WTC11 (cell line): ENCODE data around the gene GALP. TPM values are rescaled to one million over a fixed set of nuclear protein-coding genes. Genes with fewer than 3 reads are reported as not detected.

ENCODE experiments used
- ATAC-seq: fragments of 200-7000 bp; cut with Tn5 transposase; 2 replicates; pipeline ENCODE4 v1.10.0; 2021; ENCODE audit warnings: mild to moderate bottlenecking, moderate library complexity
- CTCF ChIA-PET: fragments of 300-600 bp; sonication (Branson Sonifier 250); formaldehyde crosslinking; loops from one replicate; lab custom pipeline; 2021; ENCODE audit warnings: antibody characterized with exemption; lab: Charles Lee
- POLR2A ChIA-PET: fragments of 350-600 bp; sonication (Branson Sonifier 250); formaldehyde crosslinking; loops from one replicate; lab custom pipeline; 2021; ENCODE audit warnings: antibody characterized with exemption; lab: Charles Lee
- DNase-seq: peaks from one replicate; pipeline ENCODE4 v3.0.0; 2021; ENCODE audit warnings: low spot score
- H3K27ac Mint-ChIP-seq: 2 replicates; pipeline ENCODE4 v1.8.0; 2021; ENCODE audit warnings: mixed read lengths
- H3K27me3 Mint-ChIP-seq: 2 replicates; pipeline ENCODE4 v1.8.0; 2021; ENCODE audit warnings: low read depth, mild to moderate bottlenecking, moderate library complexity, mixed read lengths
- H3K36me3 Mint-ChIP-seq: 2 replicates; pipeline ENCODE4 v1.8.0; 2021; ENCODE audit warnings: mixed read lengths
- H3K4me1 Mint-ChIP-seq: 2 replicates; pipeline ENCODE4 v1.8.0; 2022; ENCODE audit warnings: mixed read lengths
- H3K4me3 Mint-ChIP-seq: 2 replicates; pipeline ENCODE4 v1.8.0; 2021; ENCODE audit warnings: mild to moderate bottlenecking, moderate library complexity, mixed read lengths
- H3K9me3 Mint-ChIP-seq: 2 replicates; pipeline ENCODE4 v1.8.0; 2021; ENCODE audit warnings: mixed read lengths
- CREB1 ChIP-seq: sonication (generic); formaldehyde crosslinking; IDR thresholded peaks from 2 replicates; pipeline ENCODE4 v1.8.0; 2023; ENCODE audit warnings: mild to moderate bottlenecking, missing genetic modification reagents
- E2F5 ChIP-seq: sonication (generic); formaldehyde crosslinking; IDR thresholded peaks from 2 replicates; pipeline ENCODE4 v1.8.1; 2022; ENCODE audit warnings: mild to moderate bottlenecking, moderate library complexity, missing genetic modification reagents
- ETV6 ChIP-seq: sonication (generic); formaldehyde crosslinking; IDR thresholded peaks from 2 replicates; pipeline ENCODE4 v1.8.1; 2022; ENCODE audit warnings: mild to moderate bottlenecking, missing genetic modification reagents
- FOXP4 ChIP-seq: sonication (generic); formaldehyde crosslinking; IDR thresholded peaks from 2 replicates; pipeline ENCODE4 v1.8.0; 2022; ENCODE audit warnings: mild to moderate bottlenecking, missing genetic modification reagents
- HMGXB4 ChIP-seq: sonication (generic); formaldehyde crosslinking; IDR thresholded peaks from 2 replicates; pipeline ENCODE4 v1.8.1; 2023; ENCODE audit warnings: mild to moderate bottlenecking, moderate library complexity, missing genetic modification reagents
- NFATC4 ChIP-seq: fragments of 250-450 bp; sonication (Bioruptor Pico); IDR thresholded peaks from 2 replicates; pipeline ENCODE4 v1.9.0; 2021; ENCODE audit warnings: mild to moderate bottlenecking
- OVOL2 ChIP-seq: fragments of 250-450 bp; sonication (Bioruptor Pico); IDR thresholded peaks from 2 replicates; pipeline ENCODE4 v1.9.0; 2021; ENCODE audit warnings: mild to moderate bottlenecking, borderline replicate concordance
- PRRX2 ChIP-seq: fragments of 250-450 bp; sonication (Bioruptor Pico); IDR thresholded peaks from 2 replicates; pipeline ENCODE4 v1.8.0; 2021; ENCODE audit warnings: mild to moderate bottlenecking
- RELA ChIP-seq: sonication (generic); formaldehyde crosslinking; IDR thresholded peaks from 2 replicates; pipeline ENCODE4 v1.8.1; 2022; ENCODE audit warnings: missing genetic modification reagents, mild to moderate bottlenecking, borderline replicate concordance
- SOX15 ChIP-seq: fragments of 250-450 bp; sonication (Bioruptor Pico); IDR thresholded peaks from 2 replicates; pipeline ENCODE4 v1.9.0; 2021; ENCODE audit warnings: mild to moderate bottlenecking
- SP1 ChIP-seq: sonication (generic); formaldehyde crosslinking; conservative IDR thresholded peaks from 2 replicates; pipeline ENCODE4 v1.8.1; 2022; ENCODE audit warnings: missing genetic modification reagents
- STAT6 ChIP-seq: sonication (generic); formaldehyde crosslinking; conservative IDR thresholded peaks from 2 replicates; pipeline ENCODE4 v1.8.1; 2023; ENCODE audit warnings: mild to moderate bottlenecking, low read depth, missing genetic modification reagents, moderate library complexity
- TEAD4 ChIP-seq: sonication (generic); formaldehyde crosslinking; IDR thresholded peaks from 2 replicates; pipeline ENCODE4 v1.8.0; 2022; ENCODE audit warnings: mild to moderate bottlenecking, missing genetic modification reagents
- ZNF263 ChIP-seq: sonication (generic); formaldehyde crosslinking; IDR thresholded peaks from 2 replicates; pipeline ENCODE4 v1.8.1; 2022; ENCODE audit warnings: low read depth, mild to moderate bottlenecking, moderate library complexity, missing genetic modification reagents
- total RNA-seq: library from RNA; stranded (reverse); gene quantifications from 3 replicates; pipeline ENCODE4 v1.2.3, GENCODE V29; 2021
- TF ChIP-seq, protein P1 (sequence below): sonication (generic); formaldehyde crosslinking; IDR thresholded peaks from 2 replicates; pipeline ENCODE4 v1.8.0; 2022; ENCODE audit warnings: mild to moderate bottlenecking, missing genetic modification reagents
- TF ChIP-seq, protein P2 (sequence below): fragments of 250-450 bp; sonication (Bioruptor Pico); IDR thresholded peaks from 2 replicates; pipeline ENCODE4 v1.8.0; 2021; ENCODE audit warnings: mild to moderate bottlenecking
- TF ChIP-seq, protein P3 (sequence below): sonication (generic); formaldehyde crosslinking; IDR thresholded peaks from 2 replicates; pipeline ENCODE4 v1.8.1; 2022; ENCODE audit warnings: low read depth, mild to moderate bottlenecking, moderate library complexity, missing genetic modification reagents, borderline replicate concordance
- TF ChIP-seq, protein P4 (sequence below): sonication (generic); formaldehyde crosslinking; IDR thresholded peaks from 2 replicates; pipeline ENCODE4 v1.8.0; 2022; ENCODE audit warnings: mild to moderate bottlenecking, missing genetic modification reagents

The GALP gene
- total RNA-seq, 1 experiment from 2014 or later, result not detected

- no peak for TF ChIP-seq CREB1 (CRISPR knock-in tag)
- no peak for TF ChIP-seq PRRX2 (CRISPR knock-in tag)
- TF ChIP-seq, protein P1, sequence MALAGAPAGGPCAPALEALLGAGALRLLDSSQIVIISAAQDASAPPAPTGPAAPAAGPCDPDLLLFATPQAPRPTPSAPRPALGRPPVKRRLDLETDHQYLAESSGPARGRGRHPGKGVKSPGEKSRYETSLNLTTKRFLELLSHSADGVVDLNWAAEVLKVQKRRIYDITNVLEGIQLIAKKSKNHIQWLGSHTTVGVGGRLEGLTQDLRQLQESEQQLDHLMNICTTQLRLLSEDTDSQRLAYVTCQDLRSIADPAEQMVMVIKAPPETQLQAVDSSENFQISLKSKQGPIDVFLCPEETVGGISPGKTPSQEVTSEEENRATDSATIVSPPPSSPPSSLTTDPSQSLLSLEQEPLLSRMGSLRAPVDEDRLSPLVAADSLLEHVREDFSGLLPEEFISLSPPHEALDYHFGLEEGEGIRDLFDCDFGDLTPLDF (CRISPR knock-in tag), result no peak
- TF ChIP-seq NFATC4, result no peak
- no peak for TF ChIP-seq ETV6
- TF ChIP-seq, protein P2, sequence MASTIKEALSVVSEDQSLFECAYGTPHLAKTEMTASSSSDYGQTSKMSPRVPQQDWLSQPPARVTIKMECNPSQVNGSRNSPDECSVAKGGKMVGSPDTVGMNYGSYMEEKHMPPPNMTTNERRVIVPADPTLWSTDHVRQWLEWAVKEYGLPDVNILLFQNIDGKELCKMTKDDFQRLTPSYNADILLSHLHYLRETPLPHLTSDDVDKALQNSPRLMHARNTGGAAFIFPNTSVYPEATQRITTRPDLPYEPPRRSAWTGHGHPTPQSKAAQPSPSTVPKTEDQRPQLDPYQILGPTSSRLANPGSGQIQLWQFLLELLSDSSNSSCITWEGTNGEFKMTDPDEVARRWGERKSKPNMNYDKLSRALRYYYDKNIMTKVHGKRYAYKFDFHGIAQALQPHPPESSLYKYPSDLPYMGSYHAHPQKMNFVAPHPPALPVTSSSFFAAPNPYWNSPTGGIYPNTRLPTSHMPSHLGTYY (CRISPR knock-in tag), result no peak
Observed at GRCh38 chr19:56138069-56138468, 37.7 kb upstream of the GALP start (continued).

DNA sequence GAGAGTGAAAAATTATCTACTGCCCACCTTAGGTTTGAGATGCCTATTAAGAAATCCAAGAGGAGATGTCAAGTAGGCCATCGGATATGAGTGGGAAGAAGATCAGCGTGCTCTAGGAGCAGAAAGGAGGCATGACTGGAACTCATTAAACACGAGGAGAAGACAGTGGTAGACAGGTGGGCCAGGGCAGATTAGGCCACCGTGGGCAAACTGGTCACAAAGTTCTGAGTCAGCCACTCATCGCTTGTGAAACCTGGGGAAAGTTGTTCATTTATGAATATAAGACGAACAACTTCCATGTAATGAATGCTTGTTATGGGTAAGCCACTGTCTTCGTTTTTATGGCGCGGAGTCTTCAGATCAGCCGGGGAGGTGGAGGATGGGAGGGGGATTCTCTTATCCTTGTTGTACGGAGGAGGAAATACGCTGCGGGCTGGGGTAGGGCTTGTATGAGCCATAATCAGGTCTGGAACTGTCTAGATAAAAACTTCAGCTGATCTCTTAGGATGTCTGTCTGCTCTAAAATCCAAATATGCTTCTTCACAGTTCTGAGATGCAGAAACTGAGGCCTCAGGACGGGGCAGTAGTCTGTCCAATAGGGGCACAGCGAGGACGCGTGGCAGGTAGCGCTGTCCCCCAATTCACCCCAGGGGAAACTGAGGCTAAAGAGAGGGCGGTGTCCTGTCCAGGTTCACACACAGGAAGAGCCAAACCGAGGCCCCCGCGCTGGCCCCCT, 35.8 kb upstream of the GALP start:
- no peak for ATAC-seq
- POLR2A ChIA-PET, result interaction anchor here (0.7 kb wide), 1 partner anchor 33 kb away, joined by 3 read pairs; no protein-coding TSS in a partner anchor
- Mint-ChIP-seq H3K9me3 (no peaks in the 10 kb centered on the region), H3K4me3 (peak overlapping the region; percentile 79), H3K27ac (peak overlapping the region; percentile 95), H3K36me3 (no peaks in the 10 kb centered on the region), H3K4me1 (peaks cover 37% of the 10 kb centered on the region), H3K27me3 (peaks cover 3% of the 10 kb centered on the region; the same call in 1 of the 2 replicates)
- TF ChIP-seq E2F5 (CRISPR knock-in tag), result no peak
- TF ChIP-seq TEAD4 (CRISPR knock-in tag), result no peak
- no peak for TF ChIP-seq ZNF263 (CRISPR knock-in tag)
- TF ChIP-seq OVOL2 (CRISPR knock-in tag), result no peak
- no peak for TF ChIP-seq SP1 (CRISPR knock-in tag)
- TF ChIP-seq, protein P3, sequence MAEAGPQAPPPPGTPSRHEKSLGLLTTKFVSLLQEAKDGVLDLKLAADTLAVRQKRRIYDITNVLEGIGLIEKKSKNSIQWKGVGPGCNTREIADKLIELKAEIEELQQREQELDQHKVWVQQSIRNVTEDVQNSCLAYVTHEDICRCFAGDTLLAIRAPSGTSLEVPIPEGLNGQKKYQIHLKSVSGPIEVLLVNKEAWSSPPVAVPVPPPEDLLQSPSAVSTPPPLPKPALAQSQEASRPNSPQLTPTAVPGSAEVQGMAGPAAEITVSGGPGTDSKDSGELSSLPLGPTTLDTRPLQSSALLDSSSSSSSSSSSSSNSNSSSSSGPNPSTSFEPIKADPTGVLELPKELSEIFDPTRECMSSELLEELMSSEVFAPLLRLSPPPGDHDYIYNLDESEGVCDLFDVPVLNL (CRISPR knock-in tag), result no peak
- TF ChIP-seq, protein P4, sequence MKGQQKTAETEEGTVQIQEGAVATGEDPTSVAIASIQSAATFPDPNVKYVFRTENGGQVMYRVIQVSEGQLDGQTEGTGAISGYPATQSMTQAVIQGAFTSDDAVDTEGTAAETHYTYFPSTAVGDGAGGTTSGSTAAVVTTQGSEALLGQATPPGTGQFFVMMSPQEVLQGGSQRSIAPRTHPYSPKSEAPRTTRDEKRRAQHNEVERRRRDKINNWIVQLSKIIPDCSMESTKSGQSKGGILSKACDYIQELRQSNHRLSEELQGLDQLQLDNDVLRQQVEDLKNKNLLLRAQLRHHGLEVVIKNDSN, result no peak
- TF ChIP-seq SOX15 (CRISPR knock-in tag), result no peak
- no peak for TF ChIP-seq HMGXB4 (CRISPR knock-in tag)
- no peak for TF ChIP-seq RELA
- no peak for TF ChIP-seq STAT6 (CRISPR knock-in tag)
- TF ChIP-seq FOXP4 (CRISPR knock-in tag), result no peak
- CTCF ChIA-PET, result interaction anchor here (1.0 to 2.9 kb wide), 11 partner anchors 12 to 193 kb away, joined by 3 to 19 read pairs (median 6); no protein-coding TSS in a partner anchor
- no peak for DNase-seq
